GM21528 (cell line): Measurements from ENCODE around the gene SEPTIN5.

Experiments used
- ATAC-seq: cut with Tn5 transposase; IDR thresholded peaks from one replicate; pipeline ENCODE4 v1.9.1; 2021; ENCODE audit warnings: mild to moderate bottlenecking, moderate library complexity; ENCODE audit not compliant: unreplicated experiment, low FRiP score

SEPTIN5 gene

GRCh38 chr22:19757985-19758895 lies 43.9 kb downstream of the SEPTIN5 start:
- ATAC-seq, result no peak

DNA sequence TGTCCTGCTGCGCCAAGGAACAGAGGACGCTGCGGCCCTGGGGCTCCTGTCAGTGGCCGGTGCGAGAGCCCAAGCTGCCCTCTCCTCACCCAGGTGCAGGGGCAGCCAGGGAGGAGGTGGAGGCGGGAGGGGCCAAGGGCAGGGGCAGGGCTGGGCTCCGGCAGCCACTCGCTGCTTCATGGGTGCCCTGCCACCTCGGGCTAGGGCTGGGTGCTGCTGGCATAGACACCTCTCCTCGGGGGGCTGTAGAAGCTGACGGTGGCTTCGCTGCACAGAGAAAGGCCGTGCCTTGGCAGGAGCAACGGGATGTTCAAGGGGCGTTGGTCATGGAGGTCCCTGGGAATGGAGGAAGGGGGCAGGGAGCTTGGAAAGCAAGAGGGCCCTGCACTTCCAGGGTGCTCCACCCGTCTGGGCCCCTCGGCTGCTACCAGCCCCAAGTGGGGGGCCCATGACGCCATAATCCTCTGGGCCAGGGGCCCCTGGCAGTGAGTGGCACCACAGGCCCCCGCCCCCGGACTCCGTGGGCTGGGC lies 44.7 kb downstream of the SEPTIN5 start:
- ATAC-seq, result no peak

- ATAC-seq, result no peak
Measured at GRCh38 chr22:19759427-19760057, 45.2 kb downstream of the SEPTIN5 start.

DNA sequence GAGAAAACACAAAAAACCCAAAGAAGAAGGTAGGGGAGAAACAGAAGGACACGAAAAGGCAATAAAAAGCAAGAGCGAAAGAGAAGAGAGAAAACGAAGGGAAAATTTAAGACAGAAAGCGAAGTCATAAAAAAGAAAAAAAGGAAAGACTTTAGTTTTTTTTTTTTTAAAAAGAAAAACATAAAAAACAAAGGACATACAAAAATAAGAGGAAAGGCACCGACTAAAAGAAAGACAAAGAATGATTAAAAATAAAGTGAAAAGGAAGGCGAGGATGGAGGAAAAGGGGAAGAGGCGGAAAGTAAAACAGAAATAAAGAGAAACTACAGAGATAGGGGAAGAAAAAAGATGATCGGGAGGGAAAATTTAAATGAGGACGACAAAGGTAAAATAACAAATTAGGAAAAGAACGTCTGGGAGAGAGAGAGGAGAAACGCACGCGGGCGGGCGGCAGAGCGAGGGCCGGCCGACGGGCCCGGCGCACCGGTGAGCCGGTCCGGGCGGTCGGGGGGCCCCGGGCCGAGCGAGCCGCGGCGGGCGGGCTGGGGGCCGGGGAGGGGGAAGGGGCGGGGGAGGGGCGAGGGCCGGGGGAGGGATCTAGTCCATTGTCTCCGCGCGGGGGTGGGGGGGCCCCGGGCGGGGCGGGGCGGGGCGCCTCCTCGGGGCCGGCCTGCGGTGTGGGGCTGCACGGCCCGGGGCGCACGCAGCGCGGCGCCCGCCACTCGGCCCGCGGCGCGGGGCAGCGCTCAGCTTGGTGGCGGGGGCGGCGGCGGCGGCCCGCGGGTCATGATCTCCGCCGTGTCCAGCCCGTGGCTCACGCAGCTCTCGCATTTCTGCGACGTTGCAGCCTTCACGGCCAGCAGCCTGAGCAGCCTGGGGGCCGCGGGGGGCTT lies 46.0 kb downstream of the SEPTIN5 start, which contains the start of gene TBX1:
Gene TBX1, plus strand, starts transcription at position 721 of the 893 bp plus-strand sequence. Its CDS starts 66 bp downstream, at position 787.
- ATAC-seq, result no peak

- no peak for ATAC-seq
Measured at GRCh38 chr22:19760951-19761724, 46.8 kb downstream of the SEPTIN5 start.

- no peak for ATAC-seq
Measured at GRCh38 chr22:19761725-19762567, 47.6 kb downstream of the SEPTIN5 start.

DNA sequence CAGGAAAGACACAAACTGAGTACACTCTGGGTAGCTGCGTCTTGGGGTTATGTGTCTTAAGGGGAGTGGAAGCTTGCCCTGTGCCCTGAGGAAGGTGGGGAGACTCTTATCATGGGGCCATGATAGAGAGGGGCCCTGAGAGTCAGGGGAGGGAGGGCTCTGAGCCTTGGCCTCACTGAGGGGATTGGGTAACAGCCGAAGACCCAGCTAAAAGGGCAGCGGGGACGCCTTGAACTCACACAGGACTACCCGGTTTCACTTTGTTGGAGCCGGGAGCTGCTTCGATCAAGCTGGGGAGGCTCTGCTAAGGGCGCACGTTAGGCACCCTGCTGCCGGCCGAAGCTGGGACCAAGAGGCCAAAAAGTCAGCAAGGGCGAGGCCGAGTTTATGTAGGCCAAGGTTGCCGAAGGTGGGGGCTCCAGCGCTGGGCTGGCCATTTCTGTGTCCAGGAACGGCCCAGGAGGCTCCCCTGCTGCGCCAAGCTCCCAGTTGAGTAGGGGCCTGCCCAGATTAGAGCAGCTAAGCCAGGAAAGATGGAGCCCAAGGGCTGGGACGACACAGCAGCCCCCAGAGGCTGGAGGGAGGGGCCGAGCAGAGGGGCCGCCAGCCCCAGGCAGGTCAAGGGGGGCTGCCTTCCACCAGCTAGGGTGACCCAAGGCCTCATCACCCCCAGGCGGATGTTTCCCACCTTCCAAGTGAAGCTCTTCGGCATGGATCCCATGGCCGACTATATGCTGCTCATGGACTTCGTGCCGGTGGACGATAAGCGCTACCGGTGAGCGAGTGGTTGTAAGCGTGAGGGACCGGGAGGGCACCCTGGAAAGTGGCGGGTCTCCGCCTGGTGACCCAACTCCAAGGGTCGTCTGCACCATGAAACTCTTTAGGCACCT lies 48.5 kb downstream of the SEPTIN5 start:
- no peak for ATAC-seq

- no peak for ATAC-seq
Measured at GRCh38 chr22:19763458-19764298, 49.4 kb downstream of the SEPTIN5 start.

DNA sequence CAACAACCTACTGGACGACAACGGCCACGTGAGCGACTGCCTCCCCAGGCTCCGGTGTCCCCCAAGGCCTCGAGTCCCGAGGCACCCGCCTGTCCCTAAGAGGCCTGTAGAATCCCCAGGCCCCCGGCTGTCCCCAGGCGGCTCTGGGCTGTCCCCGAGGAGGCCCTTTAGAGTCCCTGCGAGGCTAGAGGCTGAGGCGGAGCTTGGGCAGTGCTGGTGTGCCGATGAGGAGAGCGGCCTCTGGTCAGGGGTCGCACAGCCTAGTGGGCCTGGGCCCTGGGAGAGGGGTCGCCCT lies 49.9 kb downstream of the SEPTIN5 start:
- ATAC-seq, result no peak

GRCh38 chr22:19764636-19765476 lies 50.6 kb downstream of the SEPTIN5 start:
- ATAC-seq, result no peak

- ATAC-seq, result no peak
Measured at GRCh38 chr22:19765477-19766239, 51.4 kb downstream of the SEPTIN5 start.

DNA sequence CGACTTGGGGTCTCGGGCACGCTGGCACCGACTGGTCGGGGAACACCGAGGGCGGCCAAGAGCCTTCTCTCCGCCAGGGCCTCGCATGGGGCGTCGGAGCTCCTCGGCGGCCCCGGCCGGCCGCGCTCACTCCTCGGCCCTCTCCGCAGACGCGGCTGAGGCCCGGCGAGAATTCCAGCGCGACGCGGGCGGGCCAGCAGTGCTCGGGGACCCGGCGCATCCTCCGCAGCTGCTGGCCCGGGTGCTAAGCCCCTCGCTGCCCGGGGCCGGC lies 51.9 kb downstream of the SEPTIN5 start:
- no peak for ATAC-seq

DNA sequence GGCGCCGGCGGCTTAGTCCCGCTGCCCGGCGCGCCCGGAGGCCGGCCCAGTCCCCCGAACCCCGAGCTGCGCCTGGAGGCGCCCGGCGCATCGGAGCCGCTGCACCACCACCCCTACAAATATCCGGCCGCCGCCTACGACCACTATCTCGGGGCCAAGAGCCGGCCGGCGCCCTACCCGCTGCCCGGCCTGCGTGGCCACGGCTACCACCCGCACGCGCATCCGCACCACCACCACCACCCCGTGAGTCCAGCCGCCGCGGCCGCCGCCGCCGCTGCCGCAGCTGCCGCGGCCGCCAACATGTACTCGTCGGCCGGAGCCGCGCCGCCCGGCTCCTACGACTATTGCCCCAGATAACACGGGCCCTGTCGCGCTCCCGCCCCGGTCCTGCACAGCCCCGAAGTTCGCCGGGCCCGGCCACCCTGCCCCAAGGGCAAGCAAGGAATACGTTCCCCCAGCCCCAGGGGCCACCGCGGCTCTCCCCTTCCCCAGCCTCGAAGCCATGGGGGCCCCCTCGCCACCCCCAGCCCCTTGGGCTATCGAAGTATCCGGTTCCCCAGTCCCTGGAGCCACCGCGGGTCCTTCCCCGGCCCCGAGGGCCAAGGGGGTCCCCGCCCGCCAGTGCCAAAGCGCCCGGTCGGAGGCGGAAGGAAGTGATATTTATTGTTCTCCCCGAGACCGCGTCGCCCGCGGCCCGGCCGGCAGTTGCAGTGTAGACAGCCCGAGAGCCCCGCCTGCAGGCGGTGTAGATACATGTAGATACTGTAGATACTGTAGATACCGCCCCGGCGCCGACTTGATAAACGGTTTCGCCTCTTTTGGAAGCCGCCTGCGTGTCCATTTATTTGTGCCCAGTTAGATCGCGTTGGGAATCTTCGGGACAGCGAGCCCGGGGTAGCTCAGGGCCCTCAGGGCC lies 52.5 kb downstream of the SEPTIN5 start:
- no peak for ATAC-seq

DNA sequence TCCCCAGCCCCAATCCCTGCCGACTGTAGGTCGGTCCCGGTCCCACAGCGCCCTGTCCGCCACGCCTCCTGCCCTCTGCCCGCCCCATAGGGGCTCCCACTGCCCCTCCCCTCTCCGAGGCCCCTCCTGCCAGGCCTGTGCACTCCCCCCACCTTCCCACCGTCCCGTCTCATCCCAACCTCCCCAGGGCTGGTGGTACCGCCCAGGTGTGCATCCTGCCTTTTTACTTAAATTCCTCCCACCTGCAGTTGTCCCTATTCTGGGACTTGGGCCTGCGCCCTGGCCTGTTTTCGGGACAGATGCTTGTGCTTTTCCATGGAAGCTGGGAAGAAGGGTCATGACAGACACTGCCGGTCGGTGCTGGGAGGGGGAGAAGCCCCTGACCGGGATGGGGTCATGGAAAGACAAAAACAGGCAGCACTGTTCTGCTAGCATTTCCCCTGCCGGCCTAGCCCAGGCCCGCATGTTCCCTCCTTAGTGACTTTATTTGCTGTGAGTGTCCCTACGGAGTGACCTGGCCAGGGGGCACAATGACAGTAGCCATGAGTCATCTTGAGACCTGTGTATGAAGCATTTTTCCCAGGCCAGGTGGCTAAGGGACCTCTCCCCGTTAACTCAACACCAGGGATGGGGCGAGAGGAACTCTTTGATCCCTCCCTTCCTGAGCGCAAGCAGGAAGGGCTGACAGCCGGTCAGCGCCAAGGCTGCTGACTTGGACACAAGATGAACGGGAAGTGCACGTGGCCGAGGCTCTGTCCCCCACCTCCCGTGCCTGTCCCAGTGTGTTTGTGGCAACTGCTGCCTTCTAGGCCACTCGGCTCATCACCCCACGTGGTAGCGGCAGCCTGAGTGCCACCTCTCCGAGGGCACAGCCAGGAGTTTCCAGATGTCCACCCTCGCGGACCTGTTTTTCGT lies 53.4 kb downstream of the SEPTIN5 start:
- no peak for ATAC-seq
